ACC112 (cell line): ENCODE measurements around the gene DNAJC30.
"Not testable (repeated sequence)": the region's sequence is repeated elsewhere in the genome, so short reads cannot be mapped to it uniquely, and the experiment has no call there.

ENCODE experiments used
- H2AFZ ChIP-seq: fragments of 200-600 bp; sonication (generic); one replicate; pipeline ENCODE4 v1.6.0; 2017; ENCODE audit warnings: antibody characterized with exemption, low read length; ENCODE audit not compliant: unreplicated experiment
- H3K27ac ChIP-seq: fragments of 200-600 bp; sonication (generic); 2 replicates; pipeline ENCODE4 v1.5.1; 2014; ENCODE audit warnings: low read depth, mild to moderate bottlenecking, antibody characterized with exemption, low read length, moderate library complexity
- H3K27me3 ChIP-seq: fragments of 200-600 bp; sonication (generic); 2 replicates; pipeline ENCODE4 v1.6.1; 2014; ENCODE audit warnings: mild to moderate bottlenecking, antibody characterized with exemption, low read length, moderate library complexity, mixed read lengths; ENCODE audit not compliant: insufficient read depth
- H3K36me3 ChIP-seq: fragments of 200-600 bp; sonication (generic); 2 replicates; pipeline ENCODE4 v1.6.1; 2016; ENCODE audit warnings: mild to moderate bottlenecking, antibody characterized with exemption, low read length, moderate library complexity, mixed read lengths; ENCODE audit not compliant: insufficient read depth
- H3K4me1 ChIP-seq: fragments of 200-600 bp; sonication (generic); one replicate; pipeline ENCODE4 v1.6.1; 2016; ENCODE audit warnings: low read length, mixed read lengths; ENCODE audit not compliant: insufficient read depth, unreplicated experiment, control insufficient read depth
- H3K4me3 ChIP-seq: fragments of 200-600 bp; sonication (generic); 2 replicates; pipeline ENCODE4 v1.5.1; 2014; ENCODE audit warnings: mild to moderate bottlenecking, low read depth, low read length
- H3K79me2 ChIP-seq: fragments of 200-600 bp; sonication (generic); one replicate; pipeline ENCODE4 v1.6.0; 2016; ENCODE audit warnings: low read length; ENCODE audit not compliant: control insufficient read depth, unreplicated experiment, insufficient read depth

DNAJC30 gene

GRCh38 chr7:73683056-73683787 lies at the start of gene DNAJC30, which contains the start of gene BUD23:
Gene DNAJC30, minus strand, starts transcription at chr7:73683453. Its CDS starts 30 bp downstream, at chr7:73683423.
Gene BUD23, plus strand, starts transcription at chr7:73683597. Its CDS starts 29 bp downstream, at chr7:73683626.
- Histone ChIP-seq H3K27ac (peak within 1 kb of the TSS; percentile 41), H3K4me3 (peak within 1 kb of the TSS; percentile 98), H3K27me3 (no peaks in the 10 kb centered on the region), H3K79me2 (peaks cover 80% of the 10 kb centered on the region), H2AFZ (peak within 1 kb of the TSS; percentile 98), H3K4me1 (peaks cover 17% of the 10 kb centered on the region), H3K36me3 (no peaks in the 10 kb centered on the region)

GRCh38 chr7:73732397-73732796 lies 49.1 kb upstream of the DNAJC30 start:
- Histone ChIP-seq H3K4me3 (no peak overlapping the region), H3K4me1 (peaks cover 5% of the 10 kb centered on the region), H3K27me3 (no peaks in the 10 kb centered on the region), H2AFZ (no peak overlapping the region), H3K36me3 (0 out of 2 replicates have a peak, but pooled peaks cover 4% of the 10 kb centered on the region), H3K79me2 (no peaks in the 10 kb centered on the region), H3K27ac (no peak overlapping the region)

- H3K4me3 ChIP-seq, result no peak overlapping the region
- H2AFZ ChIP-seq, result no peak overlapping the region
- H3K27ac ChIP-seq, result no peak overlapping the region
- H3K4me1 ChIP-seq, result peaks cover 5% of the 10 kb centered on the region
- H3K36me3 ChIP-seq, result no peaks in the 10 kb centered on the region
- H3K79me2 ChIP-seq, result no peaks in the 10 kb centered on the region
- no peaks in the 10 kb centered on the region for H3K27me3 ChIP-seq
Measured at GRCh38 chr7:73730485-73730884, 47.2 kb upstream of the DNAJC30 start.

GRCh38 chr7:73728551-73728950 lies 45.3 kb upstream of the DNAJC30 start:
- Histone ChIP-seq H3K4me1 (no peaks in the 10 kb centered on the region), H3K27ac (no peak overlapping the region), H3K36me3 (no peaks in the 10 kb centered on the region), H2AFZ (no peak overlapping the region), H3K4me3 (no peak overlapping the region), H3K27me3 (no peaks in the 10 kb centered on the region), H3K79me2 (no peaks in the 10 kb centered on the region)

- Histone ChIP-seq H3K36me3 (no peaks in the 10 kb centered on the region), H2AFZ (no peak overlapping the region), H3K27me3 (no peaks in the 10 kb centered on the region), H3K79me2 (no peaks in the 10 kb centered on the region), H3K27ac (no peak overlapping the region), H3K4me1 (no peaks in the 10 kb centered on the region), H3K4me3 (no peak overlapping the region)
Measured at GRCh38 chr7:73727952-73728351, 44.7 kb upstream of the DNAJC30 start.

GRCh38 chr7:73726083-73726466 lies 42.8 kb upstream of the DNAJC30 start:
- Histone ChIP-seq H3K27ac (no peak overlapping the region), H3K79me2 (no peaks in the 10 kb centered on the region), H3K4me1 (peaks cover 14% of the 10 kb centered on the region), H3K4me3 (no peak overlapping the region), H3K36me3 (no peaks in the 10 kb centered on the region), H3K27me3 (no peaks in the 10 kb centered on the region), H2AFZ (no peak overlapping the region)

- Histone ChIP-seq H3K4me1 (peaks cover 20% of the 10 kb centered on the region), H3K36me3 (no peaks in the 10 kb centered on the region), H3K79me2 (peaks cover 6% of the 10 kb centered on the region), H3K27me3 (no peaks in the 10 kb centered on the region), H2AFZ (no peak overlapping the region), H3K4me3 (no peak overlapping the region), H3K27ac (no peak overlapping the region)
Measured at GRCh38 chr7:73723813-73724212, 40.6 kb upstream of the DNAJC30 start.

GRCh38 chr7:73722785-73723184 lies 39.5 kb upstream of the DNAJC30 start:
- Histone ChIP-seq H3K27ac (no peak overlapping the region), H3K27me3 (no peaks in the 10 kb centered on the region), H3K79me2 (peaks cover 15% of the 10 kb centered on the region)

GRCh38 chr7:73722182-73722581 lies 38.9 kb upstream of the DNAJC30 start:
- H2AFZ ChIP-seq, H3K27ac ChIP-seq, H3K27me3 ChIP-seq, H3K36me3 ChIP-seq, H3K4me3 ChIP-seq: not testable (repeated sequence)
- Histone ChIP-seq H3K79me2 (peaks cover 21% of the 10 kb centered on the region), H3K4me1 (peaks cover 26% of the 10 kb centered on the region)

More at GRCh38 chr7:73722785-73723184, 39.5 kb upstream of the DNAJC30 start:
- peaks cover 20% of the 10 kb centered on the region for H3K4me1 ChIP-seq
- no peaks in the 10 kb centered on the region for H3K36me3 ChIP-seq
- H3K4me3 ChIP-seq, result no peak overlapping the region
- H2AFZ ChIP-seq, result no peak overlapping the region

- Histone ChIP-seq H3K79me2 (peaks cover 28% of the 10 kb centered on the region), H3K4me1 (peaks cover 32% of the 10 kb centered on the region), H2AFZ (no peak overlapping the region), H3K27ac (no peak overlapping the region), H3K27me3 (no peaks in the 10 kb centered on the region), H3K36me3 (no peaks in the 10 kb centered on the region), H3K4me3 (no peak overlapping the region)
Measured at GRCh38 chr7:73721377-73721817, 38.1 kb upstream of the DNAJC30 start.

GRCh38 chr7:73720443-73720842 lies 37.2 kb upstream of the DNAJC30 start:
- H3K27ac ChIP-seq, H2AFZ ChIP-seq, H3K36me3 ChIP-seq, H3K27me3 ChIP-seq, H3K4me3 ChIP-seq: not testable (repeated sequence)
- Histone ChIP-seq H3K79me2 (peaks cover 35% of the 10 kb centered on the region), H3K4me1 (peaks cover 39% of the 10 kb centered on the region)
